ENCODE data around the gene MYPN.

The MYPN gene

GRCh38 chr10:68145705-68146104 is 36.4 kb downstream of the MYPN start:
- H3K4me3 ChIP-seq (ENCODE audit: control insufficient read depth, low read depth, low read length), result no peak overlapping the region
- TF ChIP-seq CTCF (conservative IDR thresholded peaks at IDR 0.05; ENCODE audit: control insufficient read depth, insufficient read depth, low read depth, low read length), result no peak
- DNase-seq (ENCODE audit: low read depth), result no peak

- TF ChIP-seq CTCF (conservative IDR thresholded peaks at IDR 0.05; ENCODE audit: control insufficient read depth, insufficient read depth, low read depth, low read length), result no peak
- H3K4me3 ChIP-seq (ENCODE audit: control insufficient read depth, low read depth, low read length), result no peak overlapping the region
Observed at GRCh38 chr10:68146133-68146532, 36.8 kb downstream of the MYPN start.

GRCh38 chr10:68151453-68151852 is 42.2 kb downstream of the MYPN start:
- H3K4me3 ChIP-seq (ENCODE audit: control insufficient read depth, low read depth, low read length), result no peak overlapping the region
- DNase-seq (ENCODE audit: low read depth), result no peak
- TF ChIP-seq CTCF (conservative IDR thresholded peaks at IDR 0.05; ENCODE audit: control insufficient read depth, insufficient read depth, low read depth, low read length), result no peak

More at GRCh38 chr10:68146133-68146532, 36.8 kb downstream of the MYPN start:
- no peak for DNase-seq (ENCODE audit: low read depth)

- DNase-seq (ENCODE audit: low read depth), result peak; percentile 100
- TF ChIP-seq CTCF (conservative IDR thresholded peaks at IDR 0.05; ENCODE audit: control insufficient read depth, insufficient read depth, low read depth, low read length), result no peak
- no peak overlapping the region for H3K4me3 ChIP-seq (ENCODE audit: control insufficient read depth, low read depth, low read length)
Observed at GRCh38 chr10:68153473-68154210, 44.4 kb downstream of the MYPN start.

GRCh38 chr10:68154211-68154497 is 44.9 kb downstream of the MYPN start:
- no peak overlapping the region for H3K4me3 ChIP-seq (ENCODE audit: control insufficient read depth, low read depth, low read length)
- no peak for TF ChIP-seq CTCF (conservative IDR thresholded peaks at IDR 0.05; ENCODE audit: control insufficient read depth, insufficient read depth, low read depth, low read length)
- peak; percentile 66 for DNase-seq (ENCODE audit: low read depth)

GRCh38 chr10:68155615-68156210 is 46.4 kb downstream of the MYPN start:
- peak; percentile 62 for DNase-seq (ENCODE audit: low read depth)
- TF ChIP-seq CTCF (conservative IDR thresholded peaks at IDR 0.05; ENCODE audit: control insufficient read depth, insufficient read depth, low read depth, low read length), result no peak
- no peak overlapping the region for H3K4me3 ChIP-seq (ENCODE audit: control insufficient read depth, low read depth, low read length)
